Prostate gland (tissue), 2 donors: Measurements from ENCODE around the gene ATP8B3.

Experiments
- CTCF ChIP-seq, 4 experiments: fragments of 200-600 bp in 2 of 4; fragments of 450-650 bp in 2 of 4; sonication (generic) in 2 of 4; IDR thresholded peaks; 1 replicate in 3 of 4; 2 replicates in 1 of 4; pipeline ENCODE4 v1.5.1; 2016 to 2019; ENCODE audit warnings: antibody characterized with exemption in 4 of 4, mild to moderate bottlenecking in 2 of 4, moderate library complexity in 2 of 4
- POLR2AphosphoS5 ChIP-seq: sonication (generic); formaldehyde crosslinking; IDR thresholded peaks from one replicate; pipeline ENCODE4 v1.6.1; 2017; ENCODE audit warnings: antibody characterized with exemption

GRCh38 chr19:1833540-1833939 is 21.5 kb upstream of the ATP8B3 start:
- TF ChIP-seq CTCF (IDR thresholded peaks at IDR 0.05) (no peak), POLR2AphosphoS5 (no peak)
